Measurements from ENCODE around the gene CDPF1. TPM values are rescaled to one million over a fixed set of nuclear protein-coding genes. Genes with fewer than 3 reads are reported as not detected.
A peak's percentile ranks its signal among the peaks of the same experiment; 100 is the strongest.

The CDPF1 gene
- total and polyA plus RNA-seq, 2 donors (not counting 3 experiments of a cell fraction or from before 2014, with no cell fraction given): 9.7 to 9.9 TPM

DNA sequence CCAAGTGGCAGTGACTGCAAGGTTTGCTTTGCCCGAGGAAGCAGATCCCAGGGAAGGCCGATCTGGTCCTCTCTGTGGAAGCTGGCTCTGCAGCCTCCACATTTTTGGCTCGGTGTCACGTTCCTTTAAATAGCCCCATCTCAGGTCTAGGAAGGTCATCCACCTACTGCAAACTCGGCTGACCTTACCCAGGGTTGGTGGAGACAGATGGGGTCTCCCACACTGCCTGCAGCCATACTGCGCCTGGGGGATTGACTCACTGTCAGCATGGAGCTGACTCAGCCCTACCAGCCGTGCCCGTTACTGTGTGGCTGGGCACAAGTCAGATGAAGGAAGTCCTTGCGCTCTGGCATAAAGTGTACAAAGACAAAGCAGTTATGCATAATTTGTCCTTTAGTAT, 16.9 kb downstream of the CDPF1 start:
- ChIA-PET POLR2A (no interaction called here), CTCF (interaction anchor here (1.9 kb wide), 1 partner anchor 11 kb away, joined by 4 read pairs; no protein-coding TSS in a partner anchor)
- Histone ChIP-seq H2AFZ (ENCODE audit: low read depth, low read length) (peak overlapping the region; percentile 9), H3K27ac (ENCODE audit: insufficient read depth, low read depth, low read length) (no peak overlapping the region), H3K9me1 (replicated peaks; ENCODE audit: control insufficient read depth, extremely low read depth, insufficient read depth, low read length) (no peaks in the 10 kb centered on the region), H3K4me1 (ENCODE audit: control insufficient read depth, extremely low read depth, insufficient read depth, low read length) (no peaks in the 10 kb centered on the region), H3K4me3 (replicated peaks in 1 of 3; ENCODE audit: insufficient read depth in 1 of 3, low read depth in 1 of 3, low read length in 3 of 3) (no peak overlapping the region), H3K27me3 (ENCODE audit: control insufficient read depth in 2 of 2, insufficient read depth in 2 of 2, low read length in 2 of 2) (no peaks in the 10 kb centered on the region), H4K20me1 (replicated peaks; ENCODE audit: control insufficient read depth, extremely low read depth, insufficient read depth, low read length) (no peaks in the 10 kb centered on the region), H3K4me2 (ENCODE audit: insufficient read depth, low read length) (no peak overlapping the region), H3K9ac (replicated peaks; ENCODE audit: extremely low read depth, insufficient read depth, low read length) (no peak overlapping the region), H3K79me2 (ENCODE audit: control insufficient read depth, insufficient read depth, low read length) (no peaks in the 10 kb centered on the region), H3K36me3 (ENCODE audit: control insufficient read depth in 2 of 2, extremely low read depth in 1 of 2, insufficient read depth in 2 of 2, low read length in 2 of 2) (no peaks in the 10 kb centered on the region), H3K9me3 (replicated peaks; ENCODE audit: control insufficient read depth, insufficient read depth, low read length) (no peaks in the 10 kb centered on the region)
- intact Hi-C loops (cut with micrococcal nuclease) (no loop called here), dilution Hi-C loops (cut with MboI; ENCODE audit: extremely low pct_ligation_motif_present, low sequenced_read_pairs) (no loop called here)
- TF ChIP-seq GATA2 (IDR thresholded peaks at IDR 0.05; ENCODE audit: insufficient read depth, insufficient read length, low read depth, low read length): no peak
- TF ChIP-seq POLR2AphosphoS5 (IDR thresholded peaks at IDR 0.05; ENCODE audit: insufficient read depth, low read depth, low read length): no peak
- TF ChIP-seq MAX (IDR thresholded peaks at IDR 0.05; ENCODE audit: insufficient read depth, insufficient read length): no peak
- TF ChIP-seq EZH2 (IDR thresholded peaks at IDR 0.05; ENCODE audit: borderline replicate concordance, low read depth, low read length, severe bottlenecking): no peak
- TF ChIP-seq POLR2A (IDR thresholded peaks at IDR 0.05; ENCODE audit: low read depth, low read length): no peak
- TF ChIP-seq MYC (IDR thresholded peaks at IDR 0.05; ENCODE audit: low read depth, low read length): no peak
- peak; percentile 16 for TF ChIP-seq FOS (IDR thresholded peaks at IDR 0.05; ENCODE audit: borderline replicate concordance, insufficient read depth, low read length)
- BruUV-seq (replicated peaks): no TSS peak
- no peak for FAIRE-seq
- DNase-seq (ENCODE audit: low read depth, low spot score): peak; percentile 21

DNA sequence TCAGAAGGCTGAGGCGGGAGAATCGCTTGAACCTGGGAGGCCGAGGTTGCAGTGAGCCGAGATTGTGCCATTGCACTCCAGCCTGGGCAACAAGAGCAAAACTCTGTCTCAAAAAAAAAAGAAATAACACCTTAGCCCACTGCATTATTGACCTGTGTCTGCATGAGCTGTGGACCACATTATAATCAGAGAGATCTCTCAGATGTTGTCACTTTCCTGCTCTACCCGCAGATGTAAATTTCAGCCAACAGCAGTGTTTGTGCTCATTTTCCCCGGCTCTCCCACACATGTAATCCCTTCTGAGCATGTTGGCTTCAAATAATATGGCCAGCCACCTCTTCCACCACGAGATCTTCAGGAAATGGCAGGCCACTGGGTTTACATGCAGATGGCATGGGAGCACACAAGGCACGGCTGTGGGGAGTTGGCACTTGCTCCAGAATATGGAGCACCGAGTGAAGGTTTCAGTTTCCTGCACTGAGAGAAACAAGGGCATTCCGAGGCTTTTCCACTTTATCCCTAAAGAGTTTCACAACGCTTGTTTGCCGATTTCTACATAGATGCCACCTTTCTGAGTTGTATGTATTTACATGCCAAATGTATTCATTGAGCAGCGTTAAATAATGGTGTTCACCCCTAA, 19.7 kb downstream of the CDPF1 start:
- no peaks in the 10 kb centered on the region for H4K20me1 ChIP-seq (replicated peaks; ENCODE audit: control insufficient read depth, extremely low read depth, insufficient read depth, low read length)
- H3K27ac ChIP-seq (ENCODE audit: insufficient read depth, low read depth, low read length): no peak overlapping the region
- H3K9me3 ChIP-seq (replicated peaks; ENCODE audit: control insufficient read depth, insufficient read depth, low read length): no peaks in the 10 kb centered on the region
- no peaks in the 10 kb centered on the region for H3K9me1 ChIP-seq (replicated peaks; ENCODE audit: control insufficient read depth, extremely low read depth, insufficient read depth, low read length)
- CTCF ChIA-PET: no interaction called here
- H3K4me3 ChIP-seq (replicated peaks in 1 of 3; ENCODE audit: insufficient read depth in 1 of 3, low read depth in 1 of 3, low read length in 3 of 3): no peak overlapping the region
- no peak overlapping the region for H3K4me2 ChIP-seq (ENCODE audit: insufficient read depth, low read length)
- FAIRE-seq (no peak), DNase-seq (ENCODE audit: low read depth, low spot score) (no peak)
- dilution Hi-C loops (cut with MboI; ENCODE audit: extremely low pct_ligation_motif_present, low sequenced_read_pairs): no loop called here
- no peak overlapping the region for H3K9ac ChIP-seq (replicated peaks; ENCODE audit: extremely low read depth, insufficient read depth, low read length)
- no peaks in the 10 kb centered on the region for H3K36me3 ChIP-seq (ENCODE audit: control insufficient read depth in 2 of 2, extremely low read depth in 1 of 2, insufficient read depth in 2 of 2, low read length in 2 of 2)
- intact Hi-C loops (cut with micrococcal nuclease): no loop called here
- H3K27me3 ChIP-seq (ENCODE audit: control insufficient read depth in 2 of 2, insufficient read depth in 2 of 2, low read length in 2 of 2): no peaks in the 10 kb centered on the region
- no peak for TF ChIP-seq MAX (IDR thresholded peaks at IDR 0.05; ENCODE audit: insufficient read depth, insufficient read length)
- TF ChIP-seq EZH2 (IDR thresholded peaks at IDR 0.05; ENCODE audit: borderline replicate concordance, low read depth, low read length, severe bottlenecking): no peak
- TF ChIP-seq JUN (IDR thresholded peaks at IDR 0.05; ENCODE audit: borderline replicate concordance, insufficient read depth, insufficient read length, low read depth): no peak
- TF ChIP-seq POLR2AphosphoS5 (IDR thresholded peaks at IDR 0.05; ENCODE audit: insufficient read depth, low read depth, low read length): no peak
- no peak for TF ChIP-seq GATA2 (IDR thresholded peaks at IDR 0.05; ENCODE audit: insufficient read depth, insufficient read length, low read depth, low read length)
- TF ChIP-seq CTCF (IDR thresholded peaks at IDR 0.05; ENCODE audit: extremely low read depth in 1 of 2, insufficient read depth in 1 of 2, low read depth in 1 of 2, low read length in 2 of 2): no peak
- no peak for TF ChIP-seq POLR2A (IDR thresholded peaks at IDR 0.05; ENCODE audit: low read depth, low read length)
- no peak for TF ChIP-seq MYC (IDR thresholded peaks at IDR 0.05; ENCODE audit: low read depth, low read length)
- H2AFZ ChIP-seq (ENCODE audit: low read depth, low read length): no peak overlapping the region
- BruUV-seq (replicated peaks): no TSS peak
- POLR2A ChIA-PET: no interaction called here
- H3K4me1 ChIP-seq (ENCODE audit: control insufficient read depth, extremely low read depth, insufficient read depth, low read length): no peaks in the 10 kb centered on the region
- no peaks in the 10 kb centered on the region for H3K79me2 ChIP-seq (ENCODE audit: control insufficient read depth, insufficient read depth, low read length)

All from endothelial cell of umbilical vein (primary cell).